HEK293 (cell line): Measurements from ENCODE around the gene C1orf35.

Experiments
- CTCF ChIP-seq: fragments of 450-650 bp; formaldehyde crosslinking; IDR thresholded peaks from 2 replicates; pipeline ENCODE4 v1.5.1; 2016; ENCODE audit warnings: missing biosample characterization, missing genetic modification characterization
- GFI1B ChIP-seq: fragments of 450-650 bp; formaldehyde crosslinking; IDR thresholded peaks from 2 replicates; pipeline ENCODE4 v1.5.1; 2016; ENCODE audit warnings: missing biosample characterization, missing genetic modification characterization
- SP7 ChIP-seq: fragments of 450-650 bp; formaldehyde crosslinking; IDR thresholded peaks from 2 replicates; pipeline ENCODE4 v1.5.1; 2016; ENCODE audit warnings: missing biosample characterization, missing genetic modification characterization
- ZNF10 ChIP-seq: fragments of 450-650 bp; formaldehyde crosslinking; IDR thresholded peaks from 2 replicates; pipeline ENCODE4 v1.5.1; 2017; ENCODE audit warnings: missing biosample characterization, missing genetic modification characterization
- ZNF112 ChIP-seq: fragments of 450-650 bp; formaldehyde crosslinking; IDR thresholded peaks from 2 replicates; pipeline ENCODE4 v1.5.0; 2017; ENCODE audit warnings: missing biosample characterization, missing genetic modification characterization
- ZNF24 ChIP-seq: fragments of 450-650 bp; formaldehyde crosslinking; IDR thresholded peaks from 2 replicates; pipeline ENCODE4 v1.5.1; 2016; ENCODE audit warnings: missing biosample characterization, missing genetic modification characterization
- ZNF777 ChIP-seq: fragments of 450-650 bp; formaldehyde crosslinking; IDR thresholded peaks from 2 replicates; pipeline ENCODE4 v1.5.1; 2017; ENCODE audit warnings: missing biosample characterization, missing genetic modification characterization, borderline replicate concordance
- ZNF791 ChIP-seq: fragments of 450-650 bp; formaldehyde crosslinking; IDR thresholded peaks from 2 replicates; pipeline ENCODE4 v1.5.1; 2016; ENCODE audit warnings: missing biosample characterization, missing genetic modification characterization

DNA sequence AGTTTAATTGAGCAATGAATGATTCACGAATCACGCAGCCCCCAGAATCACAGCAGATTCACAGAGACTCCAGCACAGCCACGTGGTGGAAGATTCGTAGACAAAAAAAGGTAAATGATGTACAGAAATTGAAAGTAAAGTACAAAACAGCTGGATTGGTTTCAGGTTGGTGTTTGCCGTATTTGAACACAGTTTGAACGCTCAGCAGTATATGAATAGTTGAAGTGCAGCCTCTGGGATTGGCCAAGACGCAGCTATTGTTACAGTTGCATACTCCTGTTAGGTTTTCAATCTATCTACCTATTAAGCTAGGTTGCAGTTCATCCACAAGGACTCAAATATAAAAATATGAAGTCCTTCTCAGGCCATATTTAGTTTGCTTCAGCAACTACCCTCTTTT, 9.0 kb upstream of the C1orf35 start:
- TF ChIP-seq CTCF (tag by site-specific recombination) (no peak), ZNF112 (tag by site-specific recombination) (no peak), ZNF777 (tag by site-specific recombination) (no peak), ZNF10 (tag by site-specific recombination) (no peak), ZNF791 (no peak), SP7 (no peak), ZNF24 (tag by site-specific recombination) (no peak), GFI1B (tag by site-specific recombination) (no peak)
